ENCODE results near the gene MMP13. TPM values are rescaled to one million over a fixed set of nuclear protein-coding genes. Genes with fewer than 3 reads are reported as not detected.

The MMP13 gene
- total RNA-seq, 4 donors from 2014 or later: not detected

- no peak overlapping the region for H3K27ac ChIP-seq
- DNase-seq (no peak), ATAC-seq (no peak)
- intact Hi-C loops (cut with DNase I; ENCODE audit: low total_unique reads): no loop called here
- H3K27me3 ChIP-seq: no peaks in the 10 kb centered on the region
- TF ChIP-seq POLR2A (IDR thresholded peaks at IDR 0.05): no peak
- no peak overlapping the region for H3K4me3 ChIP-seq
- in situ Hi-C loops (cut with MboI; ENCODE audit: low sequenced_read_pairs in 4 of 4): no loop called here
- H3K9me3 ChIP-seq: no peaks in the 10 kb centered on the region
- no peaks in the 10 kb centered on the region for H3K4me1 ChIP-seq
- no peaks in the 10 kb centered on the region for H3K36me3 ChIP-seq
Observed at GRCh38 chr11:102967497-102967896, 12.0 kb upstream of the MMP13 start.

DNA sequence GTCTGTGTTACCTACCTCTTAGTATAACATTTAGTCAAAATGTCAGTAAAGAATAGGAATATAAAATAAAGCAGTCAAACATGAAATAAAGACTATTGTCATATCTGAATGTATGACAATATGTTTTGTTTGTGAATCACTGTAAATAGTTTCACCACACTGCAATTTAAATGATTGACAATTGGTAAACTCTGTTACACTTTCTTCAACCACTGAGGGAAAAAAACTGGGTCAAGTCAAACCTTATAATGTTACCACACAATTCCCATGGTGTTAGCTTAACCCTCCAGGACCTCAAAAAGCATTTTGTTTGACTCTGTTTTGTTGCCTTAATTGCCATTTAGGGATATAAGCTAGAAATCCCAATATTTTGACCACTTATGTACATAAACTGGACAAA, 10.5 kb upstream of the MMP13 start:
- Histone ChIP-seq H3K4me3 (no peak overlapping the region), H3K4me1 (no peaks in the 10 kb centered on the region), H3K27ac (no peak overlapping the region), H3K9me3 (no peaks in the 10 kb centered on the region), H3K36me3 (no peaks in the 10 kb centered on the region), H3K27me3 (no peaks in the 10 kb centered on the region)
- in situ Hi-C loops (cut with MboI; ENCODE audit: low sequenced_read_pairs in 4 of 4): no loop called here
- ATAC-seq (no peak), DNase-seq (no peak)
- intact Hi-C loops (cut with DNase I; ENCODE audit: low total_unique reads): no loop called here
- no peak for TF ChIP-seq POLR2A (IDR thresholded peaks at IDR 0.05)
- no peak for TF ChIP-seq CTCF (IDR thresholded peaks at IDR 0.05 in 4 of 5, conservative IDR thresholded peaks at IDR 0.05 in 1 of 5)

DNA sequence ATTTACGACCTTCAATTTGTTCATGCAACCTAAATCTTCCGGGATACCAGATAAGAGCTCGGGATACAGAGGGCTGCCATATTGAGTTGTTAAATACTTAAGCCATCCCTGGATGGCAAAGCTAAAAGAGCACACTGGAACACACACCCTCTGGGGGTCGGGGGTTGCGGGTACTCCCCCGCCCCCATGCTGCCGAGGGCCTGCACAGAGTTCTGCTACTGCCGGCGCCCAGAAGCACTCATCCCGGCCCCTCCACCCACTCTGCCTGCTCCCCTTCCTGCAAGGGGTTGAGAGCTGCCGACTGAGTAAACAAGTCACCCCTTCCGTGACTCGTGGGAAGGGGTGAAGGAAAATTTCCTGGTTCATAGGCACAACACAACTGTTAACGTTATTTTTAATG, 9.3 kb upstream of the MMP13 start:
- ATAC-seq: no peak
- TF ChIP-seq POLR2A (IDR thresholded peaks at IDR 0.05): no peak
- TF ChIP-seq CTCF (IDR thresholded peaks at IDR 0.05 in 4 of 5, conservative IDR thresholded peaks at IDR 0.05 in 1 of 5): no peak
- Histone ChIP-seq H3K27me3 (no peaks in the 10 kb centered on the region), H3K4me3 (no peak overlapping the region), H3K4me1 (no peaks in the 10 kb centered on the region), H3K27ac (no peak overlapping the region), H3K36me3 (no peaks in the 10 kb centered on the region), H3K9me3 (no peaks in the 10 kb centered on the region)
- intact Hi-C loops (cut with DNase I; ENCODE audit: low total_unique reads) (no loop called here), in situ Hi-C loops (cut with MboI; ENCODE audit: low sequenced_read_pairs in 4 of 4) (no loop called here)
- no peak for DNase-seq

GRCh38 chr11:102957953-102958352, 2.4 kb upstream of the MMP13 start:
- in situ Hi-C loops (cut with MboI; ENCODE audit: low sequenced_read_pairs in 4 of 4): no loop called here
- Histone ChIP-seq H3K4me1 (no peaks in the 10 kb centered on the region), H3K9me3 (no peaks in the 10 kb centered on the region), H3K27ac (no peak overlapping the region), H3K36me3 (no peaks in the 10 kb centered on the region), H3K4me3 (no peak overlapping the region), H3K27me3 (no peaks in the 10 kb centered on the region)
- TF ChIP-seq CTCF (IDR thresholded peaks at IDR 0.05 in 4 of 5, conservative IDR thresholded peaks at IDR 0.05 in 1 of 5): no peak
- intact Hi-C loops (cut with DNase I; ENCODE audit: low total_unique reads): no loop called here
- ATAC-seq (no peak), DNase-seq (no peak)

DNA sequence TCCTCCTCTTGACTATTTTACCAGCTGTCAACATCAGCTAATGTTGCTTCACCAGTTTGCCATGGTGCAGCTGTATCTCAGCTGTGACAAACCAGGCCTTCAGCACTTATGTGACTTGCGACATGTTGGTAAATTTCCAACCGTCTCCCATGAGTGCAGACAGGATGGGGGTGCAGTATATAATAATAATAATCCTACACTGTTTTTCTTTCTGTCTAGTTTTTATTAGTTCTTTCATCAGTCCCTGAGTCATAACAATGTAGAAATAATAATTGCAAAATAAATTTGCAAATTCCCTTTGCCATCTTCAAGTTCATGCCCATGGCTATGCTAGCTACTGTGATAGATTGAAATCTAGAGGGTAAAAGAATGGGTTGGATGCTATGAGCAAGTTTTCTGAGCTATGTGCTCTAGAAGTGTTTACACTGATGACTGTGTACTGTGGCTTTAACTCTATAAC, 4.9 kb downstream of the MMP13 start:
- Histone ChIP-seq H3K4me3 (no peak overlapping the region), H3K36me3 (no peaks in the 10 kb centered on the region), H3K4me1 (no peaks in the 10 kb centered on the region), H3K27me3 (no peaks in the 10 kb centered on the region), H3K27ac (no peak overlapping the region), H3K9me3 (no peaks in the 10 kb centered on the region)
- in situ Hi-C loops (cut with MboI; ENCODE audit: low sequenced_read_pairs in 4 of 4) (no loop called here), intact Hi-C loops (cut with DNase I; ENCODE audit: low total_unique reads) (no loop called here)
- DNase-seq: peak in 1 of 2 donors; percentile 13
- peak in 1 of 2 donors; percentile 30 for ATAC-seq
- no peak for TF ChIP-seq CTCF (IDR thresholded peaks at IDR 0.05 in 4 of 5, conservative IDR thresholded peaks at IDR 0.05 in 1 of 5)
- no peak for TF ChIP-seq POLR2A (IDR thresholded peaks at IDR 0.05)

All from gastrocnemius medialis (tissue), 4 donors.